ENCODE results near the gene FRMD5. TPM values are rescaled to one million over a fixed set of nuclear protein-coding genes. Genes with fewer than 3 reads are reported as not detected.

The FRMD5 gene
- total RNA-seq, 1 donor from 2014 or later, result 0.54 TPM

Other genes starting within 250 kb of the FRMD5 start
- 35.8 TPM for gene GOLM2, start 93.4 kb upstream of the FRMD5 start, total RNA-seq (ENCODE audit: unreplicated experiment)
- gene CTDSPL2, start 232.4 kb upstream of the FRMD5 start, total RNA-seq (ENCODE audit: unreplicated experiment), result 40.9 TPM